Measurements from ENCODE around the gene ARRB1.
A peak's percentile ranks its signal among the peaks of the same experiment; 100 is the strongest.
"Not testable (repeated sequence)": the region's sequence is repeated elsewhere in the genome, so short reads cannot be mapped to it uniquely, and the experiment has no call there.

Gene ARRB1

DNA sequence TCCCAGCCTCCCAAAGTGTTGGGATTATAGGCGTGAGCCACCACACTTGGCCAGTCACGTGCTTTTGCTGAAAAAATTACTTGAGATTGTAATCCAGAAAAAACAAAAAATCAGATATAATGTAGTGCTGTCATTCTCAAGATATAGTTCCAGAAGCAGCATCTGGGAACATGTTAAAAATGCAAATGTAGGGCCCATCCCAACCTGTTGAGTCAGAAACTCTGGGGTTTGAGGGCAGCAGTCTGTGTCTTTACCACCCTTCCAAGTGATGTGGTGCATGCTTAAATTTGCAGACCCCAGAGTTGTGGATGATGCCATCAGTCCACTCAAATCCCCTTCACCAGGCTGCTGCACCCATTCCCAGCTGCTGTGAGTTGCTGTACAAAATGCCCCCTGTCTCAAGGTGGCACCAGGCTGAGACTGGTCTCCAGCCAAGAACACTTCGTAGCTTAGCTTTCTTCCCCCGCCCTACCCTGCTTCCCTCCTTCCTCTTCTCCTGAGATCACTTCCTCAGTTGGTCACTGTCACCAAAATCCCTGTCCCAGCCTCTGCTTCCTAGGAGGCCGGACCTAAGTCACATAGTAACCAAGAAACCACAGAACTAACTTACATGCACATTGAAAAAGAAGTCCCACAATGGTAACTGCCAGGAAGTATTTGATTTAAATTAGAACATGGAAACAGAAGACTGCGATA lies 18.2 kb upstream of the ARRB1 start:
- DNase-seq, result no peak

DNA sequence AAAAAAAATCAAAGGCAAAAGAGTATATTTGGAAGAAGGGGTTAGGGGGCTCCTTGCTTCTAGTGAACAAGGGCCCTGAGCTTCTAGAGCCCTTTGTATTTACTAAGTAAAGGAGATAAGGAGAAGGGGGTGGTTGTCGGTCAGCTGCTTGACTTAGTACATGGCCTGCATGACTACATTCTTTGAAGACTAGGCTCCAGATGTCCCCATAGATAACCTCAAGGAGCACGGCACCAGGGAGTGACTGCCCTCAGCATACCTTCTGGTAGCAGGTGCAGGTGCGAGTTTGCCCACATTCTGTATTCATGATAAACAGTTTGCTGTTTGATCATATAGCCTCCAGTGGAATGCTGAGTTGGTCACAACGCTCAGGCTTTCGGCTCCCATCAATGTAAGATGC lies 15.4 kb upstream of the ARRB1 start:
- DNase-seq, result not testable (repeated sequence)

DNA sequence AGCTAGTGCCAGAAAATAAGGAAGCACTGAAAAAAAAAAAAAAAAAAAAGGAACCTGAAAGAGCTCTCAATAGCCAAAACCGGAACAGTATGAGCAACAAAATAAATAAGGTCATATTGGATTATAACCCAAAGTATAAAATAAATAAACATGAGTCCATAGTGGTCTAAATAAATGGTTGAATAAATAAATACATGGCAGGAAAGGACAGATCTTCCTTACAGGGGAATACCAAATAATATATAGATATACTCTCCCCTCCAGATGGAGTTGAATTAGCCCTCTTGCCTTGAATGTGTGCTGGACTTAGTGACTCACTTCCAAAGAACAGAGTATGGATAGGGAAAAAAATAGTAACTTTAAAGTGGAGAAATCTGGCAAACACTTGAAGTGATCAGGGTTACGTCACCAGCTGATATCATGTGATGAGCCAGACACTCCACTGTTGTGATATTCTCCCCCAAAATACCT lies 14.3 kb upstream of the ARRB1 start:
- no peak for DNase-seq

DNA sequence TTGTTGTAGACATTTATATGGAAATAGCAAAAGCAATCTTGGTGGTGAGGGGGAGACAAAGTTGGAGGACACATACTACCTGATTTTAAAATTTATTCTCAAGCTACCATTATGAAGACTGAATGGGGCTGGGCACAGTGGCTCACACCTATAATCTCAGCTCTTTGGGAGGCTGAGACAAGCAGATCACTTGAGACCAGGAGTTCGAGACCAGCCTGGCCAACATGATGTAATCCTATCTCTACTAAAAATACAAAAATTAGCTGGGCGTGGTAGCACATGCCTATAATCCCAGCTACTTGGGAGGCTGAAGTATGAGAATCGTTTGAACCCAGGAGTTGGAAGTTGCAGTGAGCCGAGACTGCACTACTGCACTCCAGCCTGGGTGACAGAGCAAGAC lies 10.8 kb upstream of the ARRB1 start:
- DNase-seq, result not testable (repeated sequence)

DNA sequence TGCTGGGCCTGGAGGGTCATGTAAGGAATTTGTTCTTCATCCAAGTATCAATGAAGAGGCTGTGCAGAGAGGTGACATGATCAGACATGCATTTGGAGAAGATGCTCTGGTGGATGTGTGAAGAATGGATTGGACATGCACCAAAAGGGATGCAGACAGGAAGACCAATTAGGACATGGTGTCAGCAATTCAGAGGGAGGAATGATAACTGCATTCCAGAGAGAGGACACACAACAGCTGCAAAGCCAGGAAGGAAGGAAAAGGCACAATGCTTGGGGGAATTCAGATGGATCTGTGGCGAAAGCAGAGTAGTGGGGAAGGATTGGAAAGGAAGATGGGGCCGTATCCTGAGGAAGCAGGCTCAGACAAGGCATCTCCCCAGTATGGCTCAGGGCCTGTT lies 5.2 kb upstream of the ARRB1 start:
- no peak for DNase-seq

DNA sequence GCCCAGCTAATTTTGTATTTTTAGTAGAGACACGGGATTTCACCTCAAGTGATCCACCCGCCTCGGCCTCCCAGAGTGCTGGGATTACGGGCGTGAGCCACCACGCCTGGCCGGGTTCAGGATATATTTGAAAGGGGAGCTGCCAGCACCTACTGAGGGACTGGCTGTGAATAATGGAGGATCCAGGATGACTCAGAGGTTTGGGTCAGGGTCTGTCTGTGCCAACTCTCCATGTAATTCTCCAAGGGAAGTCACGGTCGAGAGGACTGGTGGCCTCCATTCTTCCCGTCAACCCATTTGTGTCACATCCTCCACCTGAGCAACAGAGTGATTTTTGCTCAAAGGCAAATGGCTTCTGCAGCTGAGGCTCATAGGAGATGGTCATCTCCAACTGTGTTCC lies 3.6 kb upstream of the ARRB1 start:
- no peak for DNase-seq

DNA sequence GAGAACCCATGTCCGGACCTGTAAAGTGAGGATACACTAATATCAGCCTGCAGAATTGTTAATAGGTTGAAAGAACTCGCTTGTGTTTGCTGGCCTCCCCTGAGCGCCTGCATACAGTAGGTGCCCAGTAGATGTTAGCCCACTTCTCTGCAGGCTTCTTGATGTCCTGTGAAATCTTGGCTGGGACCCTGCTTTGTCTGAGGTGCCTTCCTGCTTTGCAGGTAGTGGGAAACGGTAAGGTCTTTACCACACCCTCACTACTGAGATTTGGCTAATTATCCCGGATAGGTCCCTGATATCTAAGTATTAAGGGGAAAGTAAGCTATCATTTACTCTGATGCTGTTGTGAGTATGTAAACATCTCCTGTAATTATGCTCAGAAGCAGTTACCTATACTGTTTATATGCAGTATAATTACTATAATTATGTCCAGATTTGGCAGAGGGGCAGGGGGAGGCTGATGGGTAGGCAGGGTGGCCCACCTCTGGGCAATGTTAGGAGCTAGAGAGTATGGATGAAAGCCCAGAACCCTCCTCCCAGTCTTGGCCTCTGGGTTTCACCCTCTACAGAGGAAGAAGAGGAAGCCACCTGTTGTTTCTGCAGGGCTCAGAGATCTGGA lies 1.2 kb upstream of the ARRB1 start:
- no peak for DNase-seq

DNA sequence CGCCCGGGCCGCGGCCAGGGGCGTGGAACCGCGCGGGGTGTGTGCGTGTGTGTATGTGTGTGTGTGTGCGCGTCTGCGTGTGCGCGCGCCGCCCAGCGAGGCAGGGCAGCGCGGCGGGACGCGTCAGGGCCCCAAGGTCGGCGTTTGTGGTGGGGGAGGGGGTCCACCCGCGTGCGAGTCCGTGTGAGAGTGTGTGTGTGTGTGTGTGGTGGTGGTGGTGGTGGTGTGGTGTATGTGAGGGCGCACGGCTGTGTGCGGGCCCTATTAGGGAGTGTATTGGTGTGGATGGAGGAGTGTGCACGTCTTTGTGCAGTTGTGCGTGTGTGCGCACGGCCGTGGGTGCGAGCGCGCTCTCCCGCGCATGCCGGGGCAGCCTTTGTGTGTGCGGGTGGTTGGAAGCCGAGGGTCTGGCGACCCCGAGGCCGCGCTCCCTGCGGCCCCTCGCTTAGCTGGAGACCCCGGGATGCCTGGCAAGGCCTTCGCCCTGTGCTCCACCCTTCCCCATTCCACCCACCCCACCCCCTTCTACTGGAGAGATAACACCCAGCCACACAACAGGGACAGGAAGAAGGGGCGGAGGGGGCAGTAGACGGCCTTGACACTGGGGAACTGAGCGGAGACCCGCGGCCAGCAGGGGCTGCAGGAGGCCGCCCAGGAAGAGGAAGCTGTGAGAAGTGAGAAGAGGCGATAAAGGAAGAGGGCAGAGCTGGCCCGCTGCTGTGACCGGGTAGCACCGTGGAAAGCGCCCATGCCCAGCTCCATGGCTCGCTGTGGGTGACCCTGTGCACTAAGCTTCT lies 528 bp upstream of the ARRB1 start:
- peak; percentile 67 for DNase-seq

DNA sequence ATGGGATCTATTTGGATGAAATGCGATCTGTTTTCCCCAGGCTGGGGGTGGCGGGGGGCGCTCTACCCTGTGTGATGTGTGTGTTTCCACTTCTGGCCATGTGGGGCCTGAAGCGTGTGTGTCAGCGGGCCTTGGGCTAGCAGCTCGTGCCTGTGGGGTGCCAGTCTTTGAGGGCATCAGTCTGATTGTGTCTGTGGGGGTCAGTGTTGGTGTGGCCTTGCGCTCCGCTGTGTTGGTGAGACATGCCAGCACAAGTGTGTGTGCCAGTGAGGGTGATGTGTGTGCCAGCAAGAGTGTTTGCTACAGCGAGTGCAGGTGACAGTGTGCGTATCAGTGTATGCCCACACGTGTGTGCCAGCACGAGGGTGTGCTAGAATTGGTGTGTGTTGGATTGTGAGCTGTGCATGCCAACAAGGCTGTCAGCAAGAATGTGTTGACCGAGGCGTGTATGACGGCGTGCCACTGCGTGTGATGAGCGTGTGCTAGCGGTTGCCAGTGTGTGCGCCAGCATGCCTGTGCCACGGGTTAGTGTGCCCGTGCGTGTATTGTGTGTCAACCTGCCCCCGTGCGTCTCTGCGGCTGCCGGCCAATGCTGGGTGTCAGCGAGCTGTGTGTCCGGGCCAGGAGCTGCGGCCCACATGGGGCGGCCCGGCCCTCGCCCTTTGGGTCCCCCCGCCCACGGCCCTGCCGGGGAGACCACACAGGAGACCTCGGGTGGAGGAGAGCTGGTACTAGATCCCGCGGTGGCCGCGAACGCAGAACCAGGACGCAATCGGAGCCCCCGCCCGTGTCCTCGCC lies 519 bp downstream of the ARRB1 start:
- DNase-seq, result peak; percentile 48

DNA sequence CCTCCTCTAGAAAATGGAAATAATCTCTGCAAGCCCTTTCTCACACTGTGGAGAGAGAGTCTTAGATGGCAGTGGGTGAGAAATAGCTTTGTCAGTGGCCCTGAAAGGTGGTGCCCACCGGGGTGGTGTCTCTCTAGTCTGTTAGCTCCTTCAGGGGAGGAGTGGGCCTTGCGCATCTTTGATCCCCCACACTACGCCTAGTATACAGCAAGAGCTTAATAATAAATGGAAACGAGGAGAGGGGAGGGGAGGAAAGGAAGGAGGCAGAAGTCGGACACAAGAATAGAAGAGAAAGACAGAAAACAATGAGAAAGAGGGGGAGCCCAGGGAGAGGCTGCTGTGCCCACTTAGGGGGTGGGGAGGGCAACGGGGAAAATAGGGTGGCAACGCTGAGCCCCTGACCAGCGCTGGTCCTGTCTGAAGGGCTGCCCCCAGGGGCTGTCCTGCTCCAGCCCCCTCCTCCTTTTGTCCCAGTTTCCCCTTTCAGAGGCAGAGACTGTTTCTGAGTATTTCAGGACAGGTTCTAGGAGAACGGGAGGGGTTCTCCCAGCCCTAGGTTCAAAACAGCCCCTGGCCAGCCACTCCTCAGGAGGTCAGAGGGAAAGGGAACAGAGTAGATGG lies 1.2 kb downstream of the ARRB1 start:
- DNase-seq, result no peak

DNA sequence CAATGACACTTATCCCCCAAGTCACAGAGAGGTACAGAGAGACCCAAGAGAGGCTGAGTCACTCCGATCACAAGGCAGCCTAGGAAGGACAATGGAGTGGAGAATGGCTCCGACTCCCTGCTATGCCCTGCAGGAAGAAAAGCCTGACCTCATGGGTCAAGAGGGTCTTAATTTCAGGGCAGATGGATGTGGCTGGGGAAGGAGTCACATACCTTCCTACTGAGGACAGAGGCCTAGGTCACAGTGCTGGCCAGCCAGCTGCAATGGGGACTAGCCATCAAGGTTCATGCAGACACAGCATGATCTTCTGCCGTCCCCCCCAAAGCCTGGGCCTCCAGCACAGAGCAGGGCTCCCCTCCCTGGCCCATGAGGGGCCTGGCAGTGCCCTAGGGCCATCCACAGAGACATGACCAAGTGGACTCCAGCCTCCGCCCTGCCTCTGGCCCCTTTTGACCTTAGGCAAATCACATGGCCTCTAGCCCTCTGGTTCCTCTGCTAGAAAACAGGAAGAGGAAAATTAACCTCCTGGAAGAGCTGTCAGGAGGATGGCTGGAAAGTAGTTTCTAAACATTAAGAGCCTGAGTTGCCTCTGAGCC lies 1.8 kb downstream of the ARRB1 start:
- no peak for DNase-seq

DNA sequence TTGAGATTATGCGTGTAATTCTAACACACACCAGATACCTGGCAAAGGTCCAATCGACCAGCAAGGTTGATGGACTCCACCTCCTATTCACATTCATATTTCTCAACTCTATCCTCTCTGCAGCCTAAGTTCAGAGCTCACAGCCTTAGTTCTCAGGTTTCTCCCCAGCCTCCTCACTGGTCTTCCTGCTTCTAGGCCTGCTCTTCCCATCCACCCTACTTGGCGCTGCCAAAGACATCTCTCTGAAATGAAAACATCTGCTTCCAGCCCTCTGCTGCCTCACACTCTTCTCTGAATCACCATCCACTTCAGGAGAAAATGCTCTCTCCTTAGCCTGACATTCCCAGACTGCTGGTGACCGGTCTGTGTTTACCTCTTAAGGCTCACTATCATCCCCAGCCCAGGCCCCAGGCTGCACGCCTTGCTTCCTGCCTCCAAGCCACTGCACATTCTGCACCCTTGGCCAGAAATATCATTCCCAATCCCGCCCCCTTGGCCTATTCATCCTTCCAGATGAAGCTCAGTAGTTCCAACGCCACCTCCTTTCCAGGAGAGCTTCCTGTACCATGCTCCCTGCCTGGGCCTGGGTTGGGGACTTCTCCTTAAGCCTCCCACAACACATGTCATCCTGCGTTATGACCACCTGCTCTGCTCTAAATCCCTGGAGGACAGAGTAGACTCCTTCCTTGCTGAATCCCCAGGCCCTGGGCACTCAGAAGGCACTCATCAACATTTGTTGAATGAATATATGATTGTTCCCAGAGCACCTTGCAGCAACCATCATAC lies 3.5 kb downstream of the ARRB1 start:
- DNase-seq, result no peak

DNA sequence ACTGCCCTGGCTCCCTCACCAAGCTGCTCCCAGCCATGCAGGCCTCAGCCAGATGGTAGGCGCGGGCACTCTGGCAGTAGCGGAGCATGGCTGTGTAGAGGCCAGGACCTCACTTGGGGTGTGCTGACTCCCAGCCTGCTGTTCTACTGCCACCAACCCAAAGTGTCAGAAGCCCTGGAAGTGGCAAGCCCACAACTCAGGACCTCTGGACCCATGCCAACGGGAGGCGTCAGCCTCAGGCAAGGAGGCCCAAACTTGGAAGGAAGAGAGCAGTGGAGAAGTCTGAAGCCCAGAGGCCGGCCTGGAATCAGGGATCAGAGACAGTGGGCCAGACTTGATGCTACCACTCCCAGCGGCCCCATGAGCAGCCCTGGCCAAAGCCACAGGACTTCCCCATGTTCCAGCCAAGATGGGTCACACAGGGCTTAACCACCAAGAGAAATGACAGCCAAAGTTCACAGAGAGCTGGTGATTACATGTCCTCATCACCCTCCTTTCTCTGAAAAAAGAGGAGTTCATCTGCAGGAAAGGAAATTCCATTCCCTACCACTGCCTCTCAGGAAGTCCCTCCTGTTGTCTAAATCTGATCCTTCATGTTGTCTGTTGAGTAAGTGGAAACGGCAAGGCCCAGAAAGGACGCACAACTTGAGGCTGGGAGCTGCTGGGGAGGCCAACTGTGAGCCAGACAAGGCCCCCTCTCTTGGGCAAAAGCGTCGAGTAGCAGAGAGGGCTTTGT lies 4.4 kb downstream of the ARRB1 start:
- DNase-seq, result no peak

DNA sequence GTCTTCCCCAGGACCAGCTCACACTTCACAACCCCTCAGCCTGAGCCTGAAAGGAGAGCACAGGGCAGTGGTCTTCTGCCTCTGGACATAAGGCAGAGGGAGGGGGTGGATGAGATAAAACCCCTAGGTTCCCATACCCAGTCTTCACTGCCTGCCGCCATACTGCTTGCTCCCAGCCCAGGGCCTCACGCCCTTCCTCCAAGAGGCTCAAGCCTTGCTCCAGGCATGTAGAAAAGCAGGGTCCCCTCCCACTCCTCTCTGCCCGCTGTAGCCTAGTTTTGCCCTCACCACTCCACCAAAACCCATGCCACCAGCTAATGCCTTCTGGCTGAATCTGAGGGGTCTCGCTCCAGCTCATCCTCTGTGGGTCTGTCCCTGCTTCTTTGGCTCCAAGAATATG lies 5.2 kb downstream of the ARRB1 start:
- DNase-seq, result no peak

DNA sequence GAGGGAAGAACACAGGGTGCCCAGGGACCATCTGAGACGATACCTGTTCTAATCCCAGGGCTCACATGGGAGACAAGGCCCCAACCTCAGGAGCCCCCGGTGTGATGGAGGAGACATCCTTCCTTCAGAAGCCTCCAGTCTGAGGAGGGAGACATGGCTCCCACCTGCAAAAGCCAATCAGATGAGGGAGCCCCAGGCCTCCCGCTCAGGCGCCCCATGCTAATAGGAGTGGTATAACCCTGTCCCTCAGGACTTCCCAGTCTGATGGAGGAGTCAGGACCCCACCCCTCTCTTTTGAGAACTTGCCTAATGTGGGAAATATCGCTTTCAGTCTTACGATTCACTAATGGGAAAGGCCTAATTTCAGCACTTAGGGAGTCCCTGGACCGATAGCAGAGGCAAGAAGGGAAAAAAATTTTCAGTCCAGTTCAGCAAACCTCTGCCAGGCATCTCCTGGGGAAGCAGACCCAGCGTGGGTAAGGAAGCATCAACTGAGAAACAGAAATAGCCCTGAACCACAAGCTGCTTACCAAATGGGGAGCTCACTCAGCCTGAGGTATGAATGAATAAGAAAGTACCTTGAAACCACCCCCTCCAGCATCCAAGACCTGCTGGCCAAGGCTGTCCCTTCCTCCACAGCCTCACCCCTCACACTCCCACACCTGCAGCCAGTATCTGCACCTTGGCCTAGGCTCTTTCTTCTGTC lies 5.9 kb downstream of the ARRB1 start:
- no peak for DNase-seq

DNA sequence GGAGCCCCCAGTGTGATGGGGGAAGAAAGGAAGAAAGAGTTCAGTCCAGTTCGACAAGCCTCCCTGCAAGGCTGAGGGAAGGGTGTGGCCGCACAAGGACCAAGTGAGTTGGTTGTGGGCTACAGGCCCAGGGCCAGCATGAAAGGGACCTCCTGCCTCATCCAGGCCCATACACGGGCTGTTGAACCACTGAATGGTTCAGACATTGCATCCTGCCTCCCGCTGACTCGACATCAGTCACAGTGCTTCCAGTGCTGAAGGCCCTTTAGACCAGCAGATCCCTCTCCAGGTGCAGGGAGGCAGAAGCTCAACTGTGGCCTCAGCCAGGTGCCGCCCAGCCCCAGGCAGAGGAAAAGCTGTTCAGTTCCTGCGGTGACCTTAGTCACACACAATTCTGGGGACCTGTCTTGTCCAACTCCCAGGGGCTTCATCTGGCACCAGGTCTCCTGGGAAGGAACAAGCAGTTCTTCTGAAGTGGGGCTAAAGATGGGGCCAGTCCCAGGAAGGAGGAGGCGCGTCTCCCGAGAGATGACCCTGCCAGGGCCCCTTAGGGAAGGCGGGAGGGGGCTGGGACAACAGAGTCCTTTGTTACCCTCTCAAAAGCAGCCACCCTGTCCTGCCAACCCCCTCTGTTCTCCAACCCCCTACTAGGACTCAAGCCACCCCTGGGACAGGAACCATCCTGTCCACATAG lies 6.6 kb downstream of the ARRB1 start:
- DNase-seq, result no peak

DNA sequence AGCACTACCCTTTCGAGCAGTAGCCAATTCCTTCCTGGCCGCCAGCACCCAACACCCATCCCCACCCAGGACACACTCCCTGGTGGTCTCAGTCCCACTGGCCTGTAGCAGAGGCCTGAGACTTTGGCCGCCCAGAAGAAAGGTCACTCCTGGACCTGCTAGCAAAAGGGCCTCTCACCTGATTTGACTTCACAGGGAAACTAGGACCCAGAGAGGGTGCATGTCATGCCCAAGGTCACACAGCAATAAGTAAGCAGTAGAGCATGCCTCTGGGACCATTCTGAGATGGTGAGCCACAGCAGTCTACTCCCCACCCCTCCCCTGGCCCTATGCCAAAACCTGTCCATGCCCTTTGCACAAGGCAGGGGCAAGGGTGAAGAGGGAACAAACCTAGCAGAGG lies 7.3 kb downstream of the ARRB1 start:
- no peak for DNase-seq

DNA sequence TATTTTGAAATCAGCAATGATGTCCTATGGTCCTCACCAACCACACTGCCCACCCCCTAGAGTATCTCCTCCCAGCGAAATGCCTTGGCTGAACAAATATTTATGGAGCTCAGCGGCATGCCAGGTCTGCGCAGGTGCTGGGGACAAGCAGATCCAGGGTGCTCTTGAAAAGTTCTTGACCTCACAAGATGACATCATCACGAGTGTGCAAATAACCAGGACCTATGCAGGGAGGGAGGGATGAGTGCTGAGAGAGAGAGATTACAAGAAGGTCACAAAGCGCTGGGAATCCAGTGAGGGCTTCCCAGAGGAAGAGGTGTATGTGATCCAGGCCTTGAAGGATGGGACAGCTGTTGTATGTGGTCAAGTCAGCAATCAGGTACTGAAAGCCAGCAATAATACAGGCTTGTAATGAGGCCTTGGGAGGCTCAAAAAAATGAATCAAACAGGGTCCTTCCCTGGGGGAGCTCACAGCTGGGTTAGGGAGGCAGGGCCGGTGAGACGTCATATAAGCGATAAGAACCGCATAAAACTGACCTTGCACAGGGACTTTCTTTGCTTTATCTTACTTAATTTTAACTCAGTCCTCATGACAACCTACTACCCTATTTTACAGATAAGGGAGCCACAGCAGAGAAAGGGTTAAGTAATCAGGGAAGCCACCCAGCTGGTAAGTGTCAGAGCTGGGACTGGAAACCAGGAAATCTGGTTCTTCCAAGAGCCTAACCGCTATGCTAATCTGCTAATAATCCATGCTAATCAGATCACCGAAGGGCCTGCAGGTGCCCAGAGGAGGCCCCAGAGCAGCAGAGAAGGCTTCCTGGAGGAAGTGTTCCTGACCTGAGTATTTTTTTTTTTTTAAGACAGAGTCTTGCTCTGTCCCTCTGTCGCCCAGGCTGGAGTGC lies 8.2 kb downstream of the ARRB1 start:
- no peak for DNase-seq

Measured in activated CD4-positive, CD25-positive, alpha-beta regulatory T cell treated with anti-CD3 and anti-CD28 coated beads, Interleukin-2, amount 50 U/mL, for 72 hours (primary cell).